Brain microvascular endothelial cell (primary cell): Measurements from ENCODE around the gene PAM.

Experiments used
- DNase-seq: peaks from one replicate; pipeline ENCODE4 v3.0.0-alpha.2; 2020
- H3K27ac ChIP-seq: fragments of 250-450 bp; sonication (Bioruptor Pico); 2 replicates; pipeline ENCODE4 v1.5.1; 2020; ENCODE audit warnings: mild to moderate bottlenecking, moderate library complexity
- H3K27me3 ChIP-seq: fragments of 250-450 bp; sonication (Bioruptor Pico); replicated peaks from 2 replicates; pipeline ENCODE4 v1.5.1; 2020; ENCODE audit warnings: mild to moderate bottlenecking
- H3K36me3 ChIP-seq: fragments of 250-450 bp; sonication (Bioruptor Pico); replicated peaks from 2 replicates; pipeline ENCODE4 v1.5.1; 2020; ENCODE audit warnings: mild to moderate bottlenecking
- H3K4me3 ChIP-seq: 2 replicates; pipeline ENCODE4 v1.5.1; 2011; ENCODE audit warnings: low read depth, mild to moderate bottlenecking, control low read depth, low read length, moderate library complexity
- CTCF ChIP-seq: IDR thresholded peaks from 2 replicates; pipeline ENCODE4 v1.5.1; 2011; ENCODE audit warnings: low read depth, mild to moderate bottlenecking, moderate library complexity, low read length, control low read depth, inconsistent platforms; ENCODE audit errors: missing control alignments
- in situ Hi-C: cut with HindIII; loops from 2 replicates; pipeline ENCODE4 v1.10.0; 2017; ENCODE audit warnings: low sequenced_read_pairs, low pct_ligation_motif_present

The PAM gene

GRCh38 chr5:102920762-102921161 is 165.7 kb downstream of the PAM start:
- Histone ChIP-seq H3K27ac (no peak overlapping the region), H3K36me3 (no peaks in the 10 kb centered on the region), H3K27me3 (no peaks in the 10 kb centered on the region), H3K4me3 (no peak overlapping the region)
- no peak for DNase-seq
- no peak for TF ChIP-seq CTCF
- in situ Hi-C loops: no loop called here

- DNase-seq: no peak
- in situ Hi-C loops: no loop called here
- TF ChIP-seq CTCF: no peak
Measured at GRCh38 chr5:102921341-102922044, 166.4 kb downstream of the PAM start.

GRCh38 chr5:102922111-102922720 is 167.1 kb downstream of the PAM start:
- no peak for TF ChIP-seq CTCF
- H3K27ac ChIP-seq: no peak overlapping the region
- H3K36me3 ChIP-seq: no peaks in the 10 kb centered on the region
- no peaks in the 10 kb centered on the region for H3K27me3 ChIP-seq
- H3K4me3 ChIP-seq: no peak overlapping the region
- in situ Hi-C loops: no loop called here
- no peak for DNase-seq

More at GRCh38 chr5:102921341-102922044, 166.4 kb downstream of the PAM start:
- Histone ChIP-seq H3K27me3 (no peaks in the 10 kb centered on the region), H3K36me3 (no peaks in the 10 kb centered on the region), H3K27ac (no peak overlapping the region), H3K4me3 (no peak overlapping the region)

GRCh38 chr5:102922799-102923477 is 167.8 kb downstream of the PAM start:
- TF ChIP-seq CTCF: no peak
- Histone ChIP-seq H3K4me3 (no peak overlapping the region), H3K27ac (no peak overlapping the region), H3K36me3 (no peaks in the 10 kb centered on the region), H3K27me3 (no peaks in the 10 kb centered on the region)
- DNase-seq: no peak
- in situ Hi-C loops: no loop called here

- no peak overlapping the region for H3K4me3 ChIP-seq
- TF ChIP-seq CTCF: no peak
- no peak overlapping the region for H3K27ac ChIP-seq
- in situ Hi-C loops: no loop called here
- H3K36me3 ChIP-seq: no peaks in the 10 kb centered on the region
- no peak for DNase-seq
- H3K27me3 ChIP-seq: no peaks in the 10 kb centered on the region
Measured at GRCh38 chr5:102924963-102925362, 169.9 kb downstream of the PAM start.
